OCI-LY1 (cell line): ENCODE measurements around the gene MID2.

Source experiments
- H2AFZ ChIP-seq: fragments of 200-600 bp; sonication (generic), shearing (Covaris generic); 2 replicates; pipeline ENCODE4 v1.6.0; 2014; ENCODE audit warnings: antibody characterized with exemption, mild to moderate bottlenecking, low read length
- H3F3A ChIP-seq: fragments of 200-600 bp; sonication (generic), shearing (Covaris generic); 2 replicates; pipeline ENCODE4 v1.6.0; 2014; ENCODE audit warnings: mild to moderate bottlenecking, antibody characterized with exemption, low read length, moderate library complexity; ENCODE audit not compliant: insufficient read depth
- H3K27ac ChIP-seq: fragments of 200-600 bp; sonication (generic); 2 replicates; pipeline ENCODE4 v1.5.1; 2014; ENCODE audit warnings: low read length, mixed run types, mild to moderate bottlenecking, low read depth; ENCODE audit not compliant: poor library complexity, severe bottlenecking
- H3K27me3 ChIP-seq: fragments of 200-600 bp; sonication (generic); 2 replicates; pipeline ENCODE4 v1.6.0; 2014; ENCODE audit warnings: antibody characterized with exemption, mild to moderate bottlenecking, low read length, moderate library complexity; ENCODE audit not compliant: insufficient read depth
- H3K36me3 ChIP-seq: fragments of 200-600 bp; sonication (generic); 2 replicates; pipeline ENCODE4 v1.6.1; 2014; ENCODE audit warnings: mild to moderate bottlenecking, antibody characterized with exemption, low read length, moderate library complexity, mixed read lengths; ENCODE audit not compliant: insufficient read depth
- H3K4me1 ChIP-seq: fragments of 200-600 bp; sonication (generic); 2 replicates; pipeline ENCODE4 v1.5.1; 2014; ENCODE audit warnings: mild to moderate bottlenecking, low read length, moderate library complexity; ENCODE audit not compliant: insufficient read depth, severe bottlenecking
- H3K4me2 ChIP-seq: fragments of 200-600 bp; sonication (generic), shearing (Covaris generic); 2 replicates; pipeline ENCODE4 v1.6.1; 2014; ENCODE audit warnings: low read length
- H3K4me3 ChIP-seq: fragments of 200-600 bp; sonication (generic); 2 replicates; pipeline ENCODE4 v1.5.1; 2014; ENCODE audit warnings: low read length, low read depth, mild to moderate bottlenecking, mixed read lengths; ENCODE audit not compliant: poor library complexity, severe bottlenecking
- H3K79me2 ChIP-seq: fragments of 200-600 bp; shearing (Covaris generic); 2 replicates; pipeline ENCODE4 v1.6.1; 2016; ENCODE audit warnings: mixed run types, low read length, mixed read lengths; ENCODE audit not compliant: insufficient read depth
- H3K9ac ChIP-seq: fragments of 200-600 bp; sonication (generic), shearing (Covaris generic); 2 replicates; pipeline ENCODE4 v1.6.1; 2014; ENCODE audit warnings: mild to moderate bottlenecking, low read length, mixed read lengths
- H3K9me2 ChIP-seq: fragments of 200-600 bp; sonication (generic), shearing (Covaris generic); 2 replicates; pipeline ENCODE4 v1.6.1; 2014; ENCODE audit warnings: low read depth, mild to moderate bottlenecking, low read length, mixed read lengths
- H3K9me3 ChIP-seq: fragments of 200-600 bp; shearing (Covaris generic); 2 replicates; pipeline ENCODE4 v1.6.1; 2014; ENCODE audit warnings: low read length, mixed read lengths
- H4K20me1 ChIP-seq: fragments of 200-600 bp; sonication (generic), shearing (Covaris generic); 2 replicates; pipeline ENCODE4 v1.6.0; 2016; ENCODE audit warnings: mild to moderate bottlenecking, low read length; ENCODE audit not compliant: insufficient read depth
- CTCF ChIP-seq: fragments of 200-600 bp; sonication (generic), shearing (Covaris generic); IDR thresholded peaks from 2 replicates; pipeline ENCODE4 v1.5.1; 2017; ENCODE audit warnings: mild to moderate bottlenecking, antibody characterized with exemption, low read length, moderate library complexity, mixed read lengths
- EZH2 ChIP-seq: fragments of 200-600 bp; sonication (generic), shearing (Covaris generic); IDR thresholded peaks from 2 replicates; pipeline ENCODE4 v1.8.0; 2017; ENCODE audit warnings: borderline replicate concordance, mixed run types, mild to moderate bottlenecking, antibody characterized with exemption, low read length, moderate library complexity, mixed read lengths

Gene MID2

GRCh38 chrX:107871136-107871535, 45.5 kb downstream of the MID2 start:
- Histone ChIP-seq H3K79me2 (no peaks in the 10 kb centered on the region), H3K27me3 (no peaks in the 10 kb centered on the region)

GRCh38 chrX:107878106-107878505, 52.4 kb downstream of the MID2 start:
- Histone ChIP-seq H3K4me1 (no peaks in the 10 kb centered on the region), H3K27ac (no peak overlapping the region), H3K9me2 (no peaks in the 10 kb centered on the region), H3K9ac (no peak overlapping the region), H3K79me2 (no peaks in the 10 kb centered on the region), H3K36me3 (no peaks in the 10 kb centered on the region), H4K20me1 (no peaks in the 10 kb centered on the region), H3K9me3 (no peaks in the 10 kb centered on the region), H3K4me2 (no peak overlapping the region), H2AFZ (no peak overlapping the region), H3K27me3 (no peaks in the 10 kb centered on the region), H3K4me3 (no peak overlapping the region), H3F3A (no peaks in the 10 kb centered on the region)
- TF ChIP-seq CTCF, result no peak
- no peak for TF ChIP-seq EZH2

More at GRCh38 chrX:107871136-107871535, 45.5 kb downstream of the MID2 start:
- H3K9me2 ChIP-seq, result no peaks in the 10 kb centered on the region
- no peaks in the 10 kb centered on the region for H3K9me3 ChIP-seq
- TF ChIP-seq CTCF, result no peak
- no peaks in the 10 kb centered on the region for H3K36me3 ChIP-seq
- no peak overlapping the region for H3K4me2 ChIP-seq
- no peaks in the 10 kb centered on the region for H4K20me1 ChIP-seq
- H3K27ac ChIP-seq, result no peak overlapping the region
- no peak overlapping the region for H3K9ac ChIP-seq
- no peaks in the 10 kb centered on the region for H3F3A ChIP-seq
- H3K4me1 ChIP-seq, result no peaks in the 10 kb centered on the region
- no peak overlapping the region for H3K4me3 ChIP-seq
- H2AFZ ChIP-seq, result no peak overlapping the region

- H3K9me2 ChIP-seq, result no peaks in the 10 kb centered on the region
- no peaks in the 10 kb centered on the region for H4K20me1 ChIP-seq
- H3K4me3 ChIP-seq, result no peak overlapping the region
- H3K36me3 ChIP-seq, result no peaks in the 10 kb centered on the region
- no peaks in the 10 kb centered on the region for H3K4me1 ChIP-seq
- no peak overlapping the region for H2AFZ ChIP-seq
- H3K27me3 ChIP-seq, result no peaks in the 10 kb centered on the region
- no peaks in the 10 kb centered on the region for H3K9me3 ChIP-seq
- TF ChIP-seq EZH2, result no peak
- no peak for TF ChIP-seq CTCF
- no peak overlapping the region for H3K27ac ChIP-seq
- H3F3A ChIP-seq, result no peaks in the 10 kb centered on the region
- no peak overlapping the region for H3K4me2 ChIP-seq
- H3K79me2 ChIP-seq, result no peaks in the 10 kb centered on the region
- no peak overlapping the region for H3K9ac ChIP-seq
Measured at GRCh38 chrX:107880054-107880610, 54.5 kb downstream of the MID2 start.
